Sciatic nerve (tissue), 2 donors: ENCODE results near the gene PTPA. TPM values are rescaled to one million over a fixed set of nuclear protein-coding genes. Genes with fewer than 3 reads are reported as not detected.

Experiments
- ATAC-seq: fragments of 200-7000 bp; cut with Tn5 transposase; one replicate; pipeline ENCODE4 v1.9.1; 2020; ENCODE audit warnings: mild to moderate bottlenecking, moderate library complexity
- DNase-seq: peaks from one replicate; pipeline ENCODE4 v3.0.0-alpha.2; 2020; ENCODE audit warnings: low spot score
- intact Hi-C: fragments of 100-400 bp; cut with DNase I; formaldehyde crosslinking; loops from one replicate; pipeline ENCODE4 v1.14.2; 2022
- total RNA-seq: library from RNA; stranded (reverse); fragmentation: NEBNext Ultra II Directional; extraction: Animal tissue kit (Norgen Biotek cat#: 25700); gene quantifications from one replicate; pipeline ENCODE4 v1.2.1, GENCODE V29; 2021
- donor health status: DM: no; HTN: no; CAD: no.
- donor health status: DM: no; HTN: no; CAD: no.

PTPA gene
- total RNA-seq, 1 donor from 2014 or later: 78.2 TPM

GRCh38 chr9:129165198-129165597 is 54.0 kb downstream of the PTPA start:
- intact Hi-C loops: no loop called here
- ATAC-seq (no peak), DNase-seq (no peak)

DNA sequence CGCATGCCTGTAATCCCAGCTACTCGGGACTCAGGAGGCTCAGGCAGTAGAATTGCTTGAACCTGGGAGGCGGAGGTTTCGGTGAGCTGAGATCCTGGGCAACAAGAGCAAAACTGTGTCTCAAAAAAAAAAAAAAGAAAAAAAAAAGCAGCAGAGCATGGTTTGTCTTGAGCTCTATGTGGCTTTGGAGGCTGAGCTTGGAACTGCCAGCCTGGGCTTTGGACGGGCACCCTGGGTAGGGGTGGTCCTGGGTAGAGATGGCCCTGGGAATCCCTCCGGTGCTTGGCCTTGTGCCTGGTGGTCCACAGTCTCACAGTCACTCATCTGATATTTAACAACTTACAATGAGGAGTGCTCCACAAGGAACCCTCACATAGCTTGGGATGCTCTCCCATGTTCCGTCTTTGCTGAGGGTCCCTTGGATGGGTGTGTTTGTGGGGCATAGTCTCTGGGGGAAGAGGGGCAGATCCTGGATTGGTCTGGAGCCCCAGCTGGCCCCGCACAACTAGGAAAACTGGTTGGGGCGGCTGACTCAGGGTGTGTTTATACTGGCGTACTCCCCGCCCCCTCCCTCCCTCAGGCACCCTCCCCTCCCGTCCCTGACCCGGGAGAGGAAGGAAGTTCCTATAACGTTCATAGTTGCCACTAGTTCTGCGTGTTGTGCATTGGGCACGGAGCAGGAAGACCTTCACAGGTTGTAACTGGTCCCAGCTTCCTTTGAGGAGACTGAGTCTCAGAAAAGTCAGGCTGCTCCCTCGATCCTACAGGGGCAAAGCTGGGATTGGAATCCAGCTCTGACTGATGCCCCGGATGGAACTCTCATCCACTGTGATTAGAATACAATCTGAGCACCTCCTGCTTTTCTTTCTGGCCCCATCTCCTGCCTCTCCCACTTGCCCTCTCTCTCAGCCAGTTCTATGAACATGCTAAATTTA is 55.7 kb downstream of the PTPA start:
- ATAC-seq (peak; percentile 78), DNase-seq (peak; percentile 82)
- intact Hi-C loops: no loop called here

DNA sequence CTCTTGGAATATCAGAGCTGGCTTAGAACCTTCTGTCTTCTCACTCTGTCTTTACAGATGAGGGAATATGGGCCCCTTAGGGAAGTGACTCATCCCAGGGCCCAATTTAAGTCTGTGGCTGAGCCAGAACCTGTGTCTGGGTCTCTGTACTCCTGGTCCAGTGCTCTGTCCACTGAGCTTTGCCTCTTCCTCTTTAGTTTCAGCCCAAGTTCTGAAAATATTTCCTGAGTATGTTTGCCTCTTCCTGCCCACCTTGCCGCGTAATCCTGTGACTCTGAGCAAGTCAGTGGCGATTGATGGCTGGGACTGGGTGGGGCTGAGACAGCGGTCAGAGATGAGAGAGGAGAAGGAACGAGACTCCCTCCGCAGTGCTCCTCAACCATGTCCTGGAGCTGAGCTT is 59.0 kb downstream of the PTPA start:
- ATAC-seq: no peak
- no peak for DNase-seq
- intact Hi-C loops: loop anchor here (5.0 to 10.0 kb wide), 2 partner anchors 165 to 452 kb away; partner anchors contain the start of gene C9orf50

DNA sequence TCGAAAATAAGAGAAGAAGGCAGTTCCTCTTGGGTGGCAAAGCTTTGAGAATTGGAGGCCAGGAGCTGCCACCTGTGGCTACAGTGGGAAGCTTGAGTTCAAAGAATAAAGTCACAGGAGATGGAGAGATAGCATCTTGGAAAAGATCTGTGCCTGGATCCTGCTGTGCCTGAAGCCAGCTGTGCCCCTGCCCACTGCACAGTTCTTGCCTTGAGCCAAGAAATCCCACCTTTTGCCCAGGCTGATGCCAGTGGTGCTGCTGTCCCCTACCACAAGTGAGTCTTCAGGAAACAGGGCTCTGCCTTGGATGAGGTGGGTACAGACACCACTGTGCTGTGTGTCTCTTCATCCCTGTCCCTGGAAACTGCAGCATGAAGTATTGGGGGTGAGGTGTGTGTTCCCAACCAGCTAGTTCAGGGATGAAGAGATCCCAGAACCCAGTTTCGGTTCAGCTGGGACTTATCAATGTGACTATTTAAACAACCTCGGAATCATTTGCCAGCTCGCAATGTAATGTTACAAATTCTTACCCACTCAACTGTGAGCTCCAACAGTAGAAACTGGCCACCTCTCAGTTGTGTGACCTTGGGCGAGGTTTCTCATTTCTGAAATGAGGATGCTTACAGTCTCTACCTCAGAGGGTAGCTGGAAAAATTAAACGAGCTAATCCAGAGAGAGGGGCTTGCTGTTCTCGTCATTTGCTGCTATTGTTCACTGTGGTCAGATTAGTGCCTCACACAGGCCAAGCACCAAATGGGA is 61.0 kb downstream of the PTPA start:
- ATAC-seq (no peak), DNase-seq (no peak)
- intact Hi-C loops: loop anchor here (5.0 to 10.0 kb wide), 2 partner anchors 163 to 450 kb away; partner anchors contain the start of gene C9orf50

DNA sequence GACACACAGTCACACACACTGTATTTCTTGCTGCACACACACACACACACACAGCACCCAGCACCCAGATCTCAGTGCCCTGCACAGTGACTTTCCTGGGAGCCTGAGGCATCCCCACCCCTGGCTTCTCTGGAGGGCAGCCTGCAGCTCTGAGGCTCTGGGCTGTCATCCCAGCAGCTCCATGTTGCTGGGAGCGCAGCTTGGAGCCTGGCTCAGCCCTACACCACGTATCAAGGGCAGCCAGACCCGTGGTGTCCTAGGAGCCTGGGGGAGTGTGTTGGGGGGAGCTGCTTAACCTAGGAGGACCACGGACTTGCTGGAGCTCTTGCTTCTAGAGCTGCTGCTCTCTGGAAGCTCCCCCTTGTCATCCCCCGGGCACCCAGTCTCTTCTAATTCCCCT is 61.6 kb downstream of the PTPA start:
- DNase-seq (no peak), ATAC-seq (no peak)
- intact Hi-C loops: loop anchor here (5.0 to 10.0 kb wide), 2 partner anchors 162 to 449 kb away; partner anchors contain the start of gene C9orf50

GRCh38 chr9:129173296-129174101 is 62.3 kb downstream of the PTPA start:
- DNase-seq: no peak
- no peak for ATAC-seq
- intact Hi-C loops: loop anchor here (5.0 to 10.0 kb wide), 2 partner anchors 161 to 449 kb away; partner anchors contain the start of gene C9orf50

DNA sequence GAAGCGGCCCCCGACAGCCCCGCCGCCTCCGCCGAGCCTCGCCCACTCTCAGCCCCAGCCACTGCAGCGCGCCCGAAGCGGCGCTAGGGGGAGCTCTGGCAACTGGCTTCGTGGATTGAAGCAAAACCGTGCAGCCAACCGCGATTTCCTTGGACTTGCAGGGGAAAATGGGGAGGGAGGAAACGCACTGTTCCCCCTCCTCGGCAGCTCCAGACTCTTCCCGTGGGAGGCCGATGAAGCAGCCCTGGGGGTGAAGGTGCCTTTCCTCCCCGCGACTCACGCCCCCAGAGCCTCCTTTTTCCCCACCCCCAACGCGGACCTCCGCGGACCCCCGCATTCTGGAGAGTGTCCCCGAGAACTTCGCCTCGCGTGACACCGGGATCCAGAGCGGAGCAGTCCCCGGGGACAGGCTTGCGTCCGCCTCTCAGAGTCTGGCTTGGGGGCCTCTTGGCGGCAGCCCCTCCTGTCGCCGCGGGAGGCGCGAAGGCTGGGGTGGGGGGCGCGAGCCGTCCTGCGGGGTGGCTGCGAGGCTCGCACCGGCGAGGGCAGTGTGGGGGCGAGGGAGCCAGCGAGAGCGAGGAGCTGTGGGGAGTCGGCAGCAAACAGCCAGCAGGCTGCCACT is 63.0 kb downstream of the PTPA start:
- intact Hi-C loops: loop anchor here (5.0 to 10.0 kb wide), 2 partner anchors 161 to 448 kb away; partner anchors contain the start of gene C9orf50
- DNase-seq (peak; percentile 96), ATAC-seq (peak; percentile 51)

- DNase-seq (peak; percentile 93), ATAC-seq (peak; percentile 70)
- intact Hi-C loops: loop anchor here (5.0 to 10.0 kb wide), 4 partner anchors 160 to 447 kb away; partner anchors contain the start of gene C9orf50
Measured at GRCh38 chr9:129174724-129175514, 63.7 kb downstream of the PTPA start.

DNA sequence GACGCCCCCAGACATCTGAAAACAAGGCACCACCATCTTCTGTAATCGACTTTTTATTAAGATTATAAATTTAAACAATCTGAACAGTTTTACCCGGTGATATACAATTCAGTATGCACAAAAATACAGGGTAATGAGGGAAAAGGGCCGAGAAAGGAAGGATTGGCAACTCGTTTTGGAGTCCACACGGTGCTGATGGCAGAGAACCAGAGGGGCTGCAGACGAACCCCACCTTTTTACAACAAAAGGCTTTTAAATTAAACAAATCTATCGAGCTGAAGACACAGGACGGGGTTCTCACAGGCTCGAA is 64.3 kb downstream of the PTPA start:
- intact Hi-C loops: loop anchor here (5.0 to 10.0 kb wide), 3 partner anchors 159 to 312 kb away; no protein-coding TSS in a partner anchor
- DNase-seq (no peak), ATAC-seq (no peak)

DNA sequence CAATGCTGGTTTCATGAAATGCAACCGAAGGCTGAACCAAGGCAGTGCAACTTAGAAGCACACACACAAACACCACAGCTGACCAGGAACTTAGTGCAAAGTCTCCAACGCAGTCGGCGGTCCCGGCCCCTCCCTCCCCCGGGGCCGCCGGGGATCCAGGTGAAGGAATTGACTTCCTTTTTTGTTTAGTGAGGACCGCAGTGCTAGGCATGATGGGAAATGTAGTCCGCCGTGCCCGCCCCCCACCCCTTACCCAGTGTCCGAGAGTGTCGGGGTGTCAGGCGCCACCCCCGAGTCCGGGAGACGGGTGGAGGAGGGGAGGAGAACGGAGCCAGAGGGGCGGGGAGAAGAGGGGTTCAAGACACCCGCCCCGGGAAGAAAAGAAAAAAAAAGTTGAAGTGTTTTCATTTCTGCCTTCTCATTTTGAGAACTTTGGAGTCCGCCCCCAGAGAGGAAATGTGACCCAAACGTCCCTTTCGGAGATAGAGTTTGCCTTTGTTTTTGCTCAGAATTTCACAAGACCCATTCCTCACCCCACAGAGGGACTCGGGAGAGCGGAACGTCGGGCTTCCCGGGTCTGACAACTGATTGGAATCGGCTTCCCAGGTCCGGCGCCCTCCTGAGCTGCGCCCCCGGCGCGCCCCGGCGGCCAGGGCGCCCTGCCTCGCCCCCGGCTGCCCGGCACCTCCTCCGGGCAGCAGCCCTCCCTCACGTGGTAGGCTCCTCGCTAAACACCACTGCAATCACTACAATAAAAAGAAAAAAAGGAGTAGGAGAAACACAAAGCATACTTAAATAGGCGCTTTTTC is 64.8 kb downstream of the PTPA start:
- ATAC-seq: peak; percentile 83
- intact Hi-C loops: loop anchor here (5.0 to 10.0 kb wide), 3 partner anchors 159 to 311 kb away; no protein-coding TSS in a partner anchor
- peak; percentile 94 for DNase-seq

- ATAC-seq: no peak
- peak; percentile 75 for DNase-seq
- intact Hi-C loops: loop anchor here (5.0 to 10.0 kb wide), 3 partner anchors 158 to 310 kb away; no protein-coding TSS in a partner anchor
Measured at GRCh38 chr9:129176701-129177442, 65.7 kb downstream of the PTPA start.

DNA sequence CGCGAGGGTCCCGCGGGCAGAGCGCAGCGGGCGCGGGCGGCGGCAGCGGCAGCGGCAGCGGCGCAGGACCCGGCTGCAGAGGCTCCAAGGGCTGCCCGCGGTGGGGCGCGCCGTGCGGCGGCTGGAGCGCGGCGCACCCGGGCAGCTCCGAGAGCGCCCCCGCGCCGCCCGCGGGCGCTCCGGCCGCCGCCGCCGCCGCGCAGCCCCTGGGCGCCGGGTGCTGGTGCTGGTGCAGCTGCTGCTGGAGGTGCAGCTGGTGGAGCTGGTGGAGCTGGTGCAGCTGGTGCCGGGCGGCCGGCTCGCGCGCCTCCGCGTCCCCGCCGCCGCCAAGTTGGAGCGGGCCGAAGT is 66.2 kb downstream of the PTPA start:
- intact Hi-C loops: loop anchor here (5.0 to 10.0 kb wide), 3 partner anchors 157 to 310 kb away; no protein-coding TSS in a partner anchor
- no peak for DNase-seq
- no peak for ATAC-seq

DNA sequence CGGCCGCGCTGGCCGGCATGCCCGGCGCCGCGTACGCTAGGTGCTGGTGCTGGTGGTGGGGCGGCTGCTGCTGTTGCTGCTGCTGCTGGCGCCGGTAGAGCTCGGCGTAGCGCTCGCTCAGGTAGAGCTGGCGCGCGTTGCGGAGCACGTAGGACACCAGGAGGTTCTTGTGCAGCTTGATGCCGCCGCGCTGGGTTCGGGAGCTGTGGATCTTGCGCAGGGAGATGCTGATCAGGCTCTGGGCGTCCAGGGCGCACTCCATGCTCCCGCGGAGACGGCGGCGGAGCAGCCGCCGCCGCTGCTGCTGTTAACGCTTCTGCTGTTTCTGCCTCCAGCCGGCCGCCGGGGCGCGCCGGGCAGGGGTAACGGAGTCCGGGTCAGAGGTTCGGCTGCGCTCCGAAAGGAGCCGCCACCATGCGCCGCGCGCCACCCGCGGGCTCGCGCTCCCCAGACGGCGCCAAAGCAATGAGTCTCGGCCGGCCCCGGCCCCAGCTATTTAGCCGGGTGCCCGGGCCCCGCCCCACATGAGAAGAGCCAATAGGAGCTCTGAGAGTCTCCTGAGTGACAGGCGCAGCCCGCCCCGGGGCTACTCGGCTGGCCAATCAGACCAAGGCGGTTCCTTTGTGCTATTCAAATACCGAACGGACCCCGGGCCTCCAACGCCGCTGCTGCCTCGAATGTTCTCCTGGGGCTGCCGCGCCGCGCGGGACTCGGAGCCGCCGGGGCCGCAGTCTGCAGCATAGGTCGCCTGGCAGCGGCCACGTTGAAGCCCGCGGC is 66.8 kb downstream of the PTPA start, which contains the start of gene IER5L:
TSS of gene IER5L (minus strand) at position 471 of the 777 bp plus-strand sequence. CDS start at position 262, 209 bp downstream.
- ATAC-seq (peak; percentile 85), DNase-seq (peak; percentile 98)
- intact Hi-C loops: loop anchor here (5.0 to 10.0 kb wide), 3 partner anchors 157 to 309 kb away; no protein-coding TSS in a partner anchor

GRCh38 chr9:129178568-129179382 is 67.6 kb downstream of the PTPA start:
- no peak for DNase-seq
- intact Hi-C loops: loop anchor here (5.0 to 10.0 kb wide), 3 partner anchors 156 to 309 kb away; no protein-coding TSS in a partner anchor
- ATAC-seq: no peak
